LNCAP (cell line): ENCODE data around the gene FGA.

Experiments used
- CTCF ChIP-seq: fragments of 450-650 bp; IDR thresholded peaks from 2 replicates; pipeline ENCODE4 v1.5.1; 2017; ENCODE audit warnings: mild to moderate bottlenecking

FGA gene

GRCh38 chr4:154583677-154584076 lies 6.9 kb downstream of the FGA start:
- TF ChIP-seq CTCF = no peak

- TF ChIP-seq CTCF = no peak
These were observed 7.3 kb downstream of the FGA start for GRCh38 chr4:154583230-154583629.

GRCh38 chr4:154582723-154583122 lies 7.8 kb downstream of the FGA start:
- no peak for TF ChIP-seq CTCF

GRCh38 chr4:154579927-154580326 lies 10.6 kb downstream of the FGA start:
- no peak for TF ChIP-seq CTCF

- no peak for TF ChIP-seq CTCF
These were observed 11.6 kb downstream of the FGA start for GRCh38 chr4:154578919-154579318.

- no peak for TF ChIP-seq CTCF
These were observed 13.2 kb downstream of the FGA start for GRCh38 chr4:154577324-154577723.

GRCh38 chr4:154574311-154574710 lies 16.2 kb downstream of the FGA start:
- no peak for TF ChIP-seq CTCF

- no peak for TF ChIP-seq CTCF
These were observed 17.2 kb downstream of the FGA start for GRCh38 chr4:154573190-154573870.
